ENCODE results near the gene SON.
"Not testable (repeated sequence)": the region's sequence is repeated elsewhere in the genome, so short reads cannot be mapped to it uniquely, and the experiment has no call there.

The SON gene

GRCh38 chr21:33569991-33570390 lies 27.2 kb downstream of the SON start:
- no peak overlapping the region for H3K4me3 ChIP-seq (ENCODE audit: low read depth, low read length)
- TF ChIP-seq, protein P1, sequence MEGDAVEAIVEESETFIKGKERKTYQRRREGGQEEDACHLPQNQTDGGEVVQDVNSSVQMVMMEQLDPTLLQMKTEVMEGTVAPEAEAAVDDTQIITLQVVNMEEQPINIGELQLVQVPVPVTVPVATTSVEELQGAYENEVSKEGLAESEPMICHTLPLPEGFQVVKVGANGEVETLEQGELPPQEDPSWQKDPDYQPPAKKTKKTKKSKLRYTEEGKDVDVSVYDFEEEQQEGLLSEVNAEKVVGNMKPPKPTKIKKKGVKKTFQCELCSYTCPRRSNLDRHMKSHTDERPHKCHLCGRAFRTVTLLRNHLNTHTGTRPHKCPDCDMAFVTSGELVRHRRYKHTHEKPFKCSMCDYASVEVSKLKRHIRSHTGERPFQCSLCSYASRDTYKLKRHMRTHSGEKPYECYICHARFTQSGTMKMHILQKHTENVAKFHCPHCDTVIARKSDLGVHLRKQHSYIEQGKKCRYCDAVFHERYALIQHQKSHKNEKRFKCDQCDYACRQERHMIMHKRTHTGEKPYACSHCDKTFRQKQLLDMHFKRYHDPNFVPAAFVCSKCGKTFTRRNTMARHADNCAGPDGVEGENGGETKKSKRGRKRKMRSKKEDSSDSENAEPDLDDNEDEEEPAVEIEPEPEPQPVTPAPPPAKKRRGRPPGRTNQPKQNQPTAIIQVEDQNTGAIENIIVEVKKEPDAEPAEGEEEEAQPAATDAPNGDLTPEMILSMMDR (IDR thresholded peaks at IDR 0.05; ENCODE audit: insufficient read depth, low read depth, low read length, missing control alignments): no peak

DNA sequence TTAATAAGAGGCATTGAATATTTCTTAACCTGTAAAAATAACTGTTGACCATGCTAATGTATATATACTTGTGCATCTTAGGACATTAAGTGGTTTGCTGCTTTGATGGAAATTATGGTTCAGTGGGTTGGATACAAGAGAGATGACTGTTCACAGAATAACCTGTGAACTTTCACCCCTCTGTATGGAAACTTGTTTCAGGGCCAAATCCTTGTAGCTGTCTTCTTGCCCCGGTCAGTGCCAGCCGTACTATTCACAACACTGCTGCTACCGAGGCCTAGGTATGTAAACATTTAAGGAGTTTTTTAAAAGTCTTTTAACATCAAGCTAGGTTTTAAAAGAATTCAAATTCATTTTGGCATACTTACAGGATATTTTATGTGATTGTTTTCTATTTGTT lies 29.5 kb downstream of the SON start:
- DNase-seq (ENCODE audit: low read depth): no peak
- TF ChIP-seq, protein P1 (IDR thresholded peaks at IDR 0.05; ENCODE audit: insufficient read depth, low read depth, low read length, missing control alignments): no peak
- H3K4me3 ChIP-seq (ENCODE audit: low read depth, low read length): no peak overlapping the region

More at GRCh38 chr21:33569991-33570390, 27.2 kb downstream of the SON start:
- DNase-seq (ENCODE audit: low read depth): no peak

GRCh38 chr21:33576741-33577141 lies 33.9 kb downstream of the SON start:
- not testable (repeated sequence) for H3K4me3 ChIP-seq (ENCODE audit: low read depth, low read length); DNase-seq (ENCODE audit: low read depth)

DNA sequence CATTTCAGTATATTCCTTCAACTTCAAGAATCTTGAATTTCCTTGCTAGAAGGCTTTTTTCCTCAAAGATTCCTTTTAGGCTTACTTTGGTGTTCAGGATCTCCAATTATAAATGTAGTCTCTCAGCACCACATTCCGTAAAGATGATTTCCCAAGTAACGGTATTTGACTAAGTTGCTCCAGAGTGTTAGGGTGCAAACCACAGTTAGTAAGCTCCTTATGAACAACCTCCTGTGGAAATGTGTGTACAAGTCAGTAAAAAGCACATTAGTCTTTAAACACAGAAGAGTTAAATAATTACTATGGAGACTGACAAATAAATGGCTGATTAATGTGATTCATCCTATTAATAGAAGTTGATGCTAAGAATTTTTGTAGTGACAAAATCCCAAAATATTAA lies 35.4 kb downstream of the SON start:
- no peak overlapping the region for H3K4me3 ChIP-seq (ENCODE audit: low read depth, low read length)
- DNase-seq (ENCODE audit: low read depth): no peak
- TF ChIP-seq, protein P1 (IDR thresholded peaks at IDR 0.05; ENCODE audit: insufficient read depth, low read depth, low read length, missing control alignments): no peak

- TF ChIP-seq, protein P1 (IDR thresholded peaks at IDR 0.05; ENCODE audit: insufficient read depth, low read depth, low read length, missing control alignments): no peak
- H3K4me3 ChIP-seq (ENCODE audit: low read depth, low read length): no peak overlapping the region
- DNase-seq (ENCODE audit: low read depth): no peak
Observed at GRCh38 chr21:33578959-33579542, 36.2 kb downstream of the SON start.

GRCh38 chr21:33584455-33584854 lies 41.6 kb downstream of the SON start:
- no peak overlapping the region for H3K4me3 ChIP-seq (ENCODE audit: low read depth, low read length)
- no peak for DNase-seq (ENCODE audit: low read depth)
- TF ChIP-seq, protein P1 (IDR thresholded peaks at IDR 0.05; ENCODE audit: insufficient read depth, low read depth, low read length, missing control alignments): no peak

GRCh38 chr21:33586927-33587326 lies 44.1 kb downstream of the SON start:
- TF ChIP-seq, protein P1 (IDR thresholded peaks at IDR 0.05; ENCODE audit: insufficient read depth, low read depth, low read length, missing control alignments): no peak
- peak overlapping the region; percentile 72 for H3K4me3 ChIP-seq (ENCODE audit: low read depth, low read length)
- no peak for DNase-seq (ENCODE audit: low read depth)

Measured in GM12865 (cell line).